GM12878 (cell line): ENCODE data around the gene MROH2A. TPM values are rescaled to one million over a fixed set of nuclear protein-coding genes. Genes with fewer than 3 reads are reported as not detected.

Experiments used
- ATAC-seq: fragments of 200-7000 bp; cut with Tn5 transposase; 3 replicates; pipeline ENCODE4 v1.9.1; 2020; ENCODE audit warnings: mild to moderate bottlenecking, moderate library complexity
- BruUV-seq: library from RNA; stranded (reverse); fragments of 400-500 nt; replicated peaks from 2 replicates; lab custom pipeline; 2021; lab: Mats Ljungman, UMichigan
- CTCF ChIA-PET: fragments of 300-600 bp; sonication (Branson Sonifier 250); formaldehyde crosslinking; extraction: SDS; loops from one replicate; lab custom pipeline; 2021; ENCODE audit warnings: inconsistent platforms; lab: Yijun Ruan, JAX
- POLR2A ChIA-PET: fragments of 350-600 bp; formaldehyde crosslinking; extraction: SDS; loops from one replicate; lab custom pipeline; 2021; ENCODE audit warnings: inconsistent platforms; lab: Charles Lee
- RAD21 ChIA-PET: fragments of 300-600 bp; sonication (Branson Sonifier 250); formaldehyde crosslinking; loops from one replicate; lab custom pipeline; 2023; ENCODE audit warnings: antibody characterized with exemption; ENCODE audit not compliant: unreplicated experiment; lab: Charles Lee
- SMC1A ChIA-PET: fragments of 300-600 bp; sonication (Branson Sonifier 250); formaldehyde crosslinking; loops from one replicate; lab custom pipeline; 2023; ENCODE audit not compliant: unreplicated experiment, uncharacterized antibody; lab: Charles Lee
- DNase-seq: peaks from one replicate; pipeline ENCODE4 v3.0.0-alpha.2; 2011; ENCODE audit warnings: low read depth, low spot score
- FAIRE-seq: peaks from 3 replicates; lab custom pipeline; 2011; peaks lifted over from hg19 to GRCh38; lab: Jason Lieb, UNC
- H2AFZ ChIP-seq: 2 replicates; pipeline ENCODE4 v1.6.0; 2011; ENCODE audit warnings: low read depth, low read length, control low read depth; ENCODE audit not compliant: control insufficient read depth
- H3K27ac ChIP-seq: 2 replicates; pipeline ENCODE4 v1.5.1; 2011; ENCODE audit warnings: control low read depth; ENCODE audit not compliant: control insufficient read depth, insufficient read depth
- H3K27me3 ChIP-seq, 2 experiments: replicated peaks in 1 of 2; 2 replicates each; pipeline versions ENCODE4 v1.6.0 to v1.6.1; 2011; ENCODE audit warnings: low read length in 1 of 2; ENCODE audit not compliant: control insufficient read depth in 2 of 2, insufficient read depth in 2 of 2
- H3K36me3 ChIP-seq, 2 experiments: 2 replicates each; pipeline ENCODE4 v1.5.1; 2011; ENCODE audit warnings: low read length in 1 of 2; ENCODE audit not compliant: control insufficient read depth in 2 of 2, insufficient read depth in 2 of 2
- H3K4me1 ChIP-seq: 2 replicates; pipeline ENCODE4 v1.6.1; 2011; ENCODE audit warnings: mild to moderate bottlenecking, low read length, moderate library complexity, mixed read lengths; ENCODE audit not compliant: control insufficient read depth, insufficient read depth
- H3K4me2 ChIP-seq: 2 replicates; pipeline ENCODE4 v1.6.0; 2011; ENCODE audit warnings: control low read depth; ENCODE audit not compliant: control insufficient read depth, insufficient read depth
- H3K4me3 ChIP-seq: fragments of 200-600 bp; sonication (generic); 2 replicates; pipeline ENCODE4 v1.5.1; 2016
- H3K79me2 ChIP-seq: 2 replicates; pipeline ENCODE4 v1.6.0; 2011; ENCODE audit warnings: low read length; ENCODE audit not compliant: control insufficient read depth, insufficient read depth
- H3K9ac ChIP-seq: 2 replicates; pipeline ENCODE4 v1.8.0; 2011; ENCODE audit warnings: low read length, control low read depth, mixed read lengths; ENCODE audit not compliant: control insufficient read depth, insufficient read depth
- H3K9me3 ChIP-seq: replicated peaks from 3 replicates; pipeline ENCODE4 v1.5.1; 2011; ENCODE audit warnings: mild to moderate bottlenecking, low read length; ENCODE audit not compliant: control insufficient read depth, insufficient read depth
- H4K20me1 ChIP-seq: 2 replicates; pipeline ENCODE4 v1.6.0; 2011; ENCODE audit not compliant: control insufficient read depth, insufficient read depth
- ASH2L ChIP-seq: fragments of 300-600, 200-600 bp; sonication (generic); IDR thresholded peaks from 2 replicates; pipeline ENCODE4 v1.6.1; 2017; ENCODE audit warnings: low read depth, mild to moderate bottlenecking, borderline replicate concordance
- BACH1 ChIP-seq: fragments of 450-650 bp; IDR thresholded peaks from 2 replicates; pipeline ENCODE4 v1.6.1; 2017; ENCODE audit warnings: mild to moderate bottlenecking, borderline replicate concordance
- JUNB ChIP-seq: IDR thresholded peaks from 2 replicates; pipeline ENCODE4 v1.6.1; 2016; ENCODE audit warnings: antibody characterized with exemption, mild to moderate bottlenecking
- TBL1XR1 ChIP-seq: IDR thresholded peaks from 2 replicates; pipeline ENCODE4 v1.6.1; 2012; ENCODE audit warnings: low read depth, low read length, improper control_type of control experiment
- WGBS: methylation state at CpG from one replicate; pipeline ENCODE4 v1.1.6; 2016; ENCODE audit warnings: low lambda C conversion rate; ENCODE audit not compliant: insufficient replicate concordance, insufficient coverage; ENCODE audit errors: missing lambda C conversion rate; 5-methylcytosine and 5-hydroxymethylcytosine counted together
- in situ Hi-C: fragments of 300-500 bp; cut with MboI; formaldehyde crosslinking; loops from 9 replicates; pipeline ENCODE4 v1.14.3; 2018; ENCODE audit warnings: mixed read lengths
- intact Hi-C: fragments of 100-400 bp; cut with micrococcal nuclease; formaldehyde crosslinking; loops from one replicate; pipeline ENCODE4 v1.14.2; 2022; ENCODE audit not compliant: unreplicated experiment
- polyA plus RNA-seq, 11 experiments: library from polyadenylated mRNA; depleted of rRNA in 4 of 11; unstranded in 6 of 11; stranded (reverse) in 5 of 11; fragments of >200 nt; fragmentation: Nextera tagmentation in 4 of 11; fragmentation: Illumina TruSeq in 1 of 11; extraction: Ambion mirVana in 4 of 11; extraction: Trizol in 1 of 11; gene quantifications; 1 replicate in 1 of 11; 2 replicates in 10 of 11; pipeline versions ENCODE4 v1.2.1 to v1.2.3, GENCODE V29; 2011 to 2016; ENCODE audit warnings: inconsistent platforms in 2 of 11, missing spikeins in 2 of 11, low read depth in 1 of 11
- total RNA-seq, 4 experiments: library from RNA; depleted of rRNA in 3 of 4; stranded (reverse); fragments of >200 nt in 3 of 4; fragmentation: Illumina TruSeq in 1 of 4; extraction: Trizol in 1 of 4; gene quantifications; 2 replicates each; pipeline versions ENCODE4 v1.2.1 to v1.2.3, GENCODE V29; 2013 to 2021
- TF ChIP-seq, protein P1 (sequence below): IDR thresholded peaks from 2 replicates; pipeline ENCODE4 v1.6.1; 2012; ENCODE audit warnings: improper control_type of control experiment, low read depth, low read length; ENCODE audit not compliant: insufficient replicate concordance
- TF ChIP-seq, protein P2 (sequence below): IDR thresholded peaks from 2 replicates; pipeline ENCODE4 v1.6.1; 2012; ENCODE audit warnings: low read depth, low read length, improper control_type of control experiment
- TF ChIP-seq, protein P3 (sequence below): fragments of 450-650 bp; IDR thresholded peaks from 2 replicates; pipeline ENCODE4 v1.6.1; 2016; ENCODE audit warnings: mild to moderate bottlenecking, moderate library complexity, borderline replicate concordance

The MROH2A gene
- total and polyA plus RNA-seq, 10 of the 15 experiments (the other 5 are each of a cell fraction or from before 2014, with no cell fraction given): not detected

DNA sequence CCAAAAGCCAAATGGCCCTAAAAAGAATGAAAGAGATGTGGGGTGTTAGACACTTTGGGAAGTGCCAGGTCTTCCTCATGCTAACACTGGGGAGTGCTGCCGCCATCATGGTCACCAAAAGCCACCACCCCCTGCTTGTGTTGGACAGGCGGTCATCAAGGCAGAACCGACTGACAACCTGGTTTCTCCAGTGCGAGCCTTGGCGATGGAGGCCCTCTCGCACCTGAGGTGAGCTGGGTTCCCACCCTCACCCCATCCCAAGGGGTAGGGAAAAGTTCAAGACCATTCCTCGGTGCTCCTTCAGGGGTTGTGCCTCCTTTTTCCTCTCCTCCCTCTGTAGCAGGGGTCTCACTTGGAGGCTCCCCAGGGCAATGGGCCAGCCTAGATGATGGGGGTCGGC is 33.6 kb downstream of the MROH2A start (continued):
- TF ChIP-seq, protein P1, sequence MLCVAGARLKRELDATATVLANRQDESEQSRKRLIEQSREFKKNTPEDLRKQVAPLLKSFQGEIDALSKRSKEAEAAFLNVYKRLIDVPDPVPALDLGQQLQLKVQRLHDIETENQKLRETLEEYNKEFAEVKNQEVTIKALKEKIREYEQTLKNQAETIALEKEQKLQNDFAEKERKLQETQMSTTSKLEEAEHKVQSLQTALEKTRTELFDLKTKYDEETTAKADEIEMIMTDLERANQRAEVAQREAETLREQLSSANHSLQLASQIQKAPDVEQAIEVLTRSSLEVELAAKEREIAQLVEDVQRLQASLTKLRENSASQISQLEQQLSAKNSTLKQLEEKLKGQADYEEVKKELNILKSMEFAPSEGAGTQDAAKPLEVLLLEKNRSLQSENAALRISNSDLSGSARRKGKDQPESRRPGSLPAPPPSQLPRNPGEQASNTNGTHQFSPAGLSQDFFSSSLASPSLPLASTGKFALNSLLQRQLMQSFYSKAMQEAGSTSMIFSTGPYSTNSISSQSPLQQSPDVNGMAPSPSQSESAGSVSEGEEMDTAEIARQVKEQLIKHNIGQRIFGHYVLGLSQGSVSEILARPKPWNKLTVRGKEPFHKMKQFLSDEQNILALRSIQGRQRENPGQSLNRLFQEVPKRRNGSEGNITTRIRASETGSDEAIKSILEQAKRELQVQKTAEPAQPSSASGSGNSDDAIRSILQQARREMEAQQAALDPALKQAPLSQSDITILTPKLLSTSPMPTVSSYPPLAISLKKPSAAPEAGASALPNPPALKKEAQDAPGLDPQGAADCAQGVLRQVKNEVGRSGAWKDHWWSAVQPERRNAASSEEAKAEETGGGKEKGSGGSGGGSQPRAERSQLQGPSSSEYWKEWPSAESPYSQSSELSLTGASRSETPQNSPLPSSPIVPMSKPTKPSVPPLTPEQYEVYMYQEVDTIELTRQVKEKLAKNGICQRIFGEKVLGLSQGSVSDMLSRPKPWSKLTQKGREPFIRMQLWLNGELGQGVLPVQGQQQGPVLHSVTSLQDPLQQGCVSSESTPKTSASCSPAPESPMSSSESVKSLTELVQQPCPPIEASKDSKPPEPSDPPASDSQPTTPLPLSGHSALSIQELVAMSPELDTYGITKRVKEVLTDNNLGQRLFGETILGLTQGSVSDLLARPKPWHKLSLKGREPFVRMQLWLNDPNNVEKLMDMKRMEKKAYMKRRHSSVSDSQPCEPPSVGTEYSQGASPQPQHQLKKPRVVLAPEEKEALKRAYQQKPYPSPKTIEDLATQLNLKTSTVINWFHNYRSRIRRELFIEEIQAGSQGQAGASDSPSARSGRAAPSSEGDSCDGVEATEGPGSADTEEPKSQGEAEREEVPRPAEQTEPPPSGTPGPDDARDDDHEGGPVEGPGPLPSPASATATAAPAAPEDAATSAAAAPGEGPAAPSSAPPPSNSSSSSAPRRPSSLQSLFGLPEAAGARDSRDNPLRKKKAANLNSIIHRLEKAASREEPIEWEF: no peak
- TF ChIP-seq, all 136 proteins: peak for 0

DNA sequence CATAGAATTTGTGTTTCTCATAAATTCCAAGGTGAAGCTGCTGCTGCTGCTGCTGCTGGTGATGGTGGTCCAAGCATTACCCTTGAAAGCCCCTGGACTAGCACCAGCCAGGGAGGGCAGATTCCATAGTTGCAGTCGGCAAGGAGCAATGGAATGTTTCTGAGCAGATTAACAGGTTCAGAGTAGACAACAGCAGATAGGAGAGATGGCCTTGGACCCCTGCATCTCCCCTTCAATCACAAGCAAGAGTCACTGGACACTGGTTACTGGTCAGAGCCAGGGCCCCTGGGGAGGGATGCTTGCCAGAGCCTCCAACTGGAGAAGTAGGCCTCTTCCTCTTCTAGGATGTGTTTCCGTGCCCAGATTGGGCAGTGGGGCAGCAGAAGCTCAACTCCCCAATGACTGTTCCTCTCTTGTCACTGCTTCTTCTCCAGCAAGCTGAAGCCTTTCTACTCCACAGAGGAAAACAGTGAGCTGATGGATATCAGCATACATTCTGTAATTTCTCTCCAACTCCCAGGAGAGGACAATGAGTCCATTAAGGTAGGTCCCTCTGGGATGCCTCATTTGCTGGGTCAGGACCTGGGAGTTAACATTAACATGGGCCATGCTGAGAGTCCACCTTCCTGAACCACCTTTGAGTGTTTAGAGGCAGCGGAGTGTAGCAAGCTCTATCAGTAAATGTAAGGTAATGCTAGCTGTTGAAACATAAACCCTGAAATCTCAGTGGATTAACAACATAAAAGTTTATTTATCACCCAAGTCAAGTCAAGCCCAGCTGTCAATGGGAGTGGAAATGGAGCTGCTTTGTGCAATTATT is 35.3 kb downstream of the MROH2A start:
- Histone ChIP-seq H4K20me1 (no peaks in the 10 kb centered on the region), H3K4me1 (no peaks in the 10 kb centered on the region), H3K9me3 (no peaks in the 10 kb centered on the region), H3K79me2 (no peaks in the 10 kb centered on the region), H2AFZ (no peak overlapping the region), H3K9ac (no peak overlapping the region), H3K27me3 (no peaks in the 10 kb centered on the region; a peak in 1 of 4 replicates), H3K36me3 (no peaks in the 10 kb centered on the region), H3K4me2 (no peak overlapping the region), H3K27ac (no peak overlapping the region), H3K4me3 (no peak overlapping the region)
- in situ Hi-C loops (no loop called here), intact Hi-C loops (no loop called here)
- 22% methylated on average over 3 of the region's 3 CpGs for WGBS
- ChIA-PET POLR2A (no interaction called here), CTCF (interaction anchor here (1.3 kb wide), 1 partner anchor 44 kb away, joined by 3 read pairs; no protein-coding TSS in a partner anchor), RAD21 (no interaction called here), SMC1A (interaction anchor here (0.6 kb wide), 1 partner anchor 21 kb away, joined by 3 read pairs; no protein-coding TSS in a partner anchor)
- ATAC-seq (no peak), DNase-seq (no peak), FAIRE-seq (no peak)
- BruUV-seq: no TSS peak
- TF ChIP-seq TBL1XR1 (no peak), ASH2L (no peak), BACH1 (no peak), JUNB (no peak)
- TF ChIP-seq, protein P2, sequence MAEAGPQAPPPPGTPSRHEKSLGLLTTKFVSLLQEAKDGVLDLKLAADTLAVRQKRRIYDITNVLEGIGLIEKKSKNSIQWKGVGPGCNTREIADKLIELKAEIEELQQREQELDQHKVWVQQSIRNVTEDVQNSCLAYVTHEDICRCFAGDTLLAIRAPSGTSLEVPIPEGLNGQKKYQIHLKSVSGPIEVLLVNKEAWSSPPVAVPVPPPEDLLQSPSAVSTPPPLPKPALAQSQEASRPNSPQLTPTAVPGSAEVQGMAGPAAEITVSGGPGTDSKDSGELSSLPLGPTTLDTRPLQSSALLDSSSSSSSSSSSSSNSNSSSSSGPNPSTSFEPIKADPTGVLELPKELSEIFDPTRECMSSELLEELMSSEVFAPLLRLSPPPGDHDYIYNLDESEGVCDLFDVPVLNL: no peak
- TF ChIP-seq, protein P3, sequence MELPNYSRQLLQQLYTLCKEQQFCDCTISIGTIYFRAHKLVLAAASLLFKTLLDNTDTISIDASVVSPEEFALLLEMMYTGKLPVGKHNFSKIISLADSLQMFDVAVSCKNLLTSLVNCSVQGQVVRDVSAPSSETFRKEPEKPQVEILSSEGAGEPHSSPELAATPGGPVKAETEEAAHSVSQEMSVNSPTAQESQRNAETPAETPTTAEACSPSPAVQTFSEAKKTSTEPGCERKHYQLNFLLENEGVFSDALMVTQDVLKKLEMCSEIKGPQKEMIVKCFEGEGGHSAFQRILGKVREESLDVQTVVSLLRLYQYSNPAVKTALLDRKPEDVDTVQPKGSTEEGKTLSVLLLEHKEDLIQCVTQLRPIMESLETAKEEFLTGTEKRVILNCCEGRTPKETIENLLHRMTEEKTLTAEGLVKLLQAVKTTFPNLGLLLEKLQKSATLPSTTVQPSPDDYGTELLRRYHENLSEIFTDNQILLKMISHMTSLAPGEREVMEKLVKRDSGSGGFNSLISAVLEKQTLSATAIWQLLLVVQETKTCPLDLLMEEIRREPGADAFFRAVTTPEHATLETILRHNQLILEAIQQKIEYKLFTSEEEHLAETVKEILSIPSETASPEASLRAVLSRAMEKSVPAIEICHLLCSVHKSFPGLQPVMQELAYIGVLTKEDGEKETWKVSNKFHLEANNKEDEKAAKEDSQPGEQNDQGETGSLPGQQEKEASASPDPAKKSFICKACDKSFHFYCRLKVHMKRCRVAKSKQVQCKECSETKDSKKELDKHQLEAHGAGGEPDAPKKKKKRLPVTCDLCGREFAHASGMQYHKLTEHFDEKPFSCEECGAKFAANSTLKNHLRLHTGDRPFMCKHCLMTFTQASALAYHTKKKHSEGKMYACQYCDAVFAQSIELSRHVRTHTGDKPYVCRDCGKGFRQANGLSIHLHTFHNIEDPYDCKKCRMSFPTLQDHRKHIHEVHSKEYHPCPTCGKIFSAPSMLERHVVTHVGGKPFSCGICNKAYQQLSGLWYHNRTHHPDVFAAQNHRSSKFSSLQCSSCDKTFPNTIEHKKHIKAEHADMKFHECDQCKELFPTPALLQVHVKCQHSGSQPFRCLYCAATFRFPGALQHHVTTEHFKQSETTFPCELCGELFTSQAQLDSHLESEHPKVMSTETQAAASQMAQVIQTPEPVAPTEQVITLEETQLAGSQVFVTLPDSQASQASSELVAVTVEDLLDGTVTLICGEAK: no peak
